SK-N-MC (cell line): ENCODE results near the gene C3orf85.
"Not testable (repeated sequence)": the region's sequence is repeated elsewhere in the genome, so short reads cannot be mapped to it uniquely, and the experiment has no call there.

Experiments used
- DNase-seq: peaks from one replicate; pipeline ENCODE4 v3.0.0-alpha.2; 2011; ENCODE audit warnings: low read depth, low spot score
- H3K27ac ChIP-seq: fragments of 200-600 bp; sonication (generic); 2 replicates; pipeline ENCODE4 v1.5.1; 2016; ENCODE audit warnings: mixed run types
- H3K36me3 ChIP-seq: fragments of 200-600 bp; sonication (generic); 2 replicates; pipeline ENCODE4 v1.6.1; 2017; ENCODE audit warnings: antibody characterized with exemption, low read length, mixed read lengths; ENCODE audit not compliant: insufficient read depth
- H3K4me3 ChIP-seq: fragments of 200-600 bp; sonication (generic); 2 replicates; pipeline ENCODE4 v1.5.1; 2016
- H3K9ac ChIP-seq: fragments of 200-600 bp; sonication (generic); 2 replicates; pipeline ENCODE4 v1.8.0; 2017; ENCODE audit warnings: mixed run types, mixed read lengths; ENCODE audit not compliant: insufficient read length
- H3K9me3 ChIP-seq: fragments of 200-600 bp; sonication (generic); 2 replicates; pipeline ENCODE4 v1.6.1; 2017; ENCODE audit warnings: low read depth, mild to moderate bottlenecking, antibody characterized with exemption, low read length, moderate library complexity, mixed read lengths
- EZH2 ChIP-seq: fragments of 200-600 bp; sonication (generic); IDR thresholded peaks from one replicate; pipeline ENCODE4 v1.6.1; 2017; ENCODE audit warnings: antibody characterized with exemption
- FOXP2 ChIP-seq: optimal IDR thresholded peaks from 2 replicates; pipeline ENCODE3; 2011; ENCODE audit warnings: mild to moderate bottlenecking, moderate library complexity; ENCODE audit not compliant: insufficient read depth; ENCODE audit errors: extremely low read length, control extremely low read depth
- POLR2AphosphoS5 ChIP-seq: IDR thresholded peaks from 2 replicates; pipeline ENCODE4 v1.6.1; 2012; ENCODE audit warnings: mild to moderate bottlenecking, low read depth, low read length, borderline replicate concordance

Gene C3orf85

GRCh38 chr3:109132801-109133473 lies 3.6 kb upstream of the C3orf85 start:
- no peak for DNase-seq
- Histone ChIP-seq H3K36me3 (no peaks in the 10 kb centered on the region), H3K27ac (no peak overlapping the region), H3K4me3 (no peak overlapping the region), H3K9ac (no peak overlapping the region), H3K9me3 (no peaks in the 10 kb centered on the region)
- TF ChIP-seq POLR2AphosphoS5 (no peak), FOXP2 (no peak)

GRCh38 chr3:109133474-109133816 lies 3.1 kb upstream of the C3orf85 start:
- not testable (repeated sequence) for DNase-seq

GRCh38 chr3:109137761-109138160 lies 1.2 kb downstream of the C3orf85 start:
- DNase-seq = no peak
- Histone ChIP-seq H3K4me3 (no peak overlapping the region), H3K36me3 (no peaks in the 10 kb centered on the region), H3K27ac (no peak overlapping the region), H3K9ac (no peak overlapping the region), H3K9me3 (no peaks in the 10 kb centered on the region)
- no peak for TF ChIP-seq POLR2AphosphoS5
- TF ChIP-seq FOXP2 = no peak
- TF ChIP-seq EZH2 = no peak

More at GRCh38 chr3:109133474-109133816, 3.1 kb upstream of the C3orf85 start:
- not testable (repeated sequence) for H3K4me3 ChIP-seq, H3K9ac ChIP-seq, H3K36me3 ChIP-seq, H3K27ac ChIP-seq, H3K9me3 ChIP-seq

- Histone ChIP-seq H3K36me3 (no peaks in the 10 kb centered on the region), H3K27ac (no peak overlapping the region), H3K4me3 (no peak overlapping the region), H3K9ac (no peak overlapping the region), H3K9me3 (no peaks in the 10 kb centered on the region)
- TF ChIP-seq FOXP2 (no peak), EZH2 (no peak), POLR2AphosphoS5 (no peak)
- no peak for DNase-seq
Measured at GRCh38 chr3:109140318-109140717, 3.8 kb downstream of the C3orf85 start.

GRCh38 chr3:109143646-109144045 lies 7.1 kb downstream of the C3orf85 start:
- H3K36me3 ChIP-seq = no peaks in the 10 kb centered on the region
- TF ChIP-seq POLR2AphosphoS5 = no peak
- H3K9ac ChIP-seq = no peak overlapping the region
- no peak for DNase-seq
- H3K27ac ChIP-seq = no peak overlapping the region
- H3K4me3 ChIP-seq = no peak overlapping the region
- H3K9me3 ChIP-seq = no peaks in the 10 kb centered on the region

- H3K4me3 ChIP-seq = no peak overlapping the region
- no peaks in the 10 kb centered on the region for H3K36me3 ChIP-seq
- DNase-seq = no peak
- H3K9ac ChIP-seq = no peak overlapping the region
- H3K9me3 ChIP-seq = no peaks in the 10 kb centered on the region
- TF ChIP-seq FOXP2 (no peak), POLR2AphosphoS5 (no peak), EZH2 (no peak)
- H3K27ac ChIP-seq = no peak overlapping the region
Measured at GRCh38 chr3:109149078-109149477, 12.6 kb downstream of the C3orf85 start.

- no peak overlapping the region for H3K9ac ChIP-seq
- DNase-seq = no peak
- H3K27ac ChIP-seq = no peak overlapping the region
- no peaks in the 10 kb centered on the region for H3K9me3 ChIP-seq
- H3K36me3 ChIP-seq = no peaks in the 10 kb centered on the region
- H3K4me3 ChIP-seq = no peak overlapping the region
- no peak for TF ChIP-seq EZH2
- no peak for TF ChIP-seq FOXP2
Measured at GRCh38 chr3:109152320-109152719, 15.8 kb downstream of the C3orf85 start.

- Histone ChIP-seq H3K36me3 (no peaks in the 10 kb centered on the region), H3K9me3 (no peaks in the 10 kb centered on the region), H3K4me3 (no peak overlapping the region), H3K27ac (no peak overlapping the region), H3K9ac (no peak overlapping the region)
- TF ChIP-seq FOXP2 = no peak
- TF ChIP-seq POLR2AphosphoS5 = no peak
- no peak for TF ChIP-seq EZH2
- no peak for DNase-seq
Measured at GRCh38 chr3:109154979-109155378, 18.5 kb downstream of the C3orf85 start.

GRCh38 chr3:109155828-109156227 lies 19.3 kb downstream of the C3orf85 start:
- Histone ChIP-seq H3K9me3 (no peaks in the 10 kb centered on the region), H3K27ac (no peak overlapping the region), H3K4me3 (no peak overlapping the region), H3K9ac (no peak overlapping the region), H3K36me3 (no peaks in the 10 kb centered on the region)
- TF ChIP-seq POLR2AphosphoS5 (no peak), FOXP2 (no peak), EZH2 (no peak)
- no peak for DNase-seq
